ENCODE data around the gene ODAM.
"Not testable (repeated sequence)": the region's sequence is repeated elsewhere in the genome, so short reads cannot be mapped to it uniquely, and the experiment has no call there.

ODAM gene

GRCh38 chr4:70195425-70195824 is at the start of gene ODAM:
ODAM (plus strand) TSS chr4:70195725; CDS start chr4:70196544, 819 bp downstream.
- DNase-seq: no peak

DNA sequence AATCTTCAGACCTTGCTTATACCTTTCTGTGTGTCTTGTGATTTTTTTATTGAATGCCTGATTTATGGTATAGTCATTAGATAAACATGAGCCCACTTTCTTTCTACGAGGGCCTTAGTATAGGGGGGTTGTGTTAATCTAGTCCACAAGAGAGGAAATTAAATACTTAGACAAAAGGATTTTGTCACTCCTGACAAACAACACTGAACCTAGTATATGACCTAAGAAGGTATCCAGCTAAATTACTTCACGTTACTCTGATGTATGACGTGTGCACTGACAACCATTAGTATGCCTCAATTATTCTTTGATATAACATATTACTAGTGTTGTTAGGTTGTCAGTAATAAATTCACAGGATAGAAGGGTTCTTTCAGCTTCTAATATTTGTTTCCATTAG is 44.3 kb upstream of the ODAM start:
- DNase-seq: no peak

GRCh38 chr4:70152088-70152487 is 43.4 kb upstream of the ODAM start:
- DNase-seq: no peak

DNA sequence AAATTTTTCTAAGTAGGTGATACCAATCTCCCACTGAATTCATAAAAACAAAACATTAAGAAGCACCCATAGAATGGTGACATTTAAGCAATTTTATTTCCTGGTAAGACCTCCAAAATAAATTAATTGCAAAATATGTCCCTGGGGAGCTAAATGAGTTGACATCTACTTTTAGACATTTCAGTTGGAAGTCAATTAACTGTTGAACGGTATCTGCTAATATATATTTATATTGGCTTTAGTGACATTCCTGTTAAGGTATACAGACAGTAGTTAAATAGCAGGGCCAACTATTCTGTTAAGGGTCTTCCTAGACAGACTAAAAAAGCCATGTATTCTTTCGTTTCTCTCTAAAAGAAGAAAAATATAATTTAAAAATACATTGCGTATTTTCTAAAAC is 41.6 kb upstream of the ODAM start, which contains the start of gene PRR27:
PRR27 (plus strand) TSS at position 301 of the 400 bp plus-strand sequence. CDS start 139 bp downstream, outside the sequence.
- no peak for DNase-seq

DNA sequence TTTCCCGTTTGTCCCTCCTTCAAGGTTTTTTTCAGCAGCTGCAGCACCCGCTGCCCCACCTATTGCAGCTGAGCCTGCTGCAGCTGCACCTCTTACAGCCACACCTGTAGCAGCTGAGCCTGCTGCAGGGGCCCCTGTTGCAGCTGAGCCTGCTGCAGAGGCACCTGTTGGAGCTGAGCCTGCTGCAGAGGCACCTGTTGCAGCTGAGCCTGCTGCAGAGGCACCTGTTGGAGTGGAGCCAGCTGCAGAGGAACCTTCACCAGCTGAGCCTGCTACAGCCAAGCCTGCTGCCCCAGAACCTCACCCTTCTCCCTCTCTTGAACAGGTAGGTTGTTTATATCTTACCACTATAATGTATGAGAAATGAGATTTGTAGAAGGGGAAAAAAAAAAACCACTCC is 36.9 kb upstream of the ODAM start:
- DNase-seq: no peak

DNA sequence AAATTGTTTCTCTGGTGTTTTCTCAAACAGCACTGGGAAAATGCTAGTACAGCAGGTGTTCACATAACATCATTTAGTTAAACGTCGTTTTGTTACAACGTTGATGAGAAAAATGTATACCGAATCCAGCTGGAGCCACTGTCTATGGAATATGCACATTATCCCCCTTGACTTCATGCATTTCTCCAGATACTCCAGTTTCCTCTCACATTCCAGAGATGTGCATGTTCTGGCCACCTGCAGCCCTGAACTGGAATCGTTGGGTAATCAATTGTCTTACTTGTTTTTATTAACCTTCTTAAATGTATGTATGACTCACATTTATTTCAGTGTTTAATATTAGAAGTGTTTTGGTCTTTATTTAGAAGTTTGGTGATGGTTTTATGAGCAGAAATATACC is 18.4 kb upstream of the ODAM start:
- DNase-seq: no peak

DNA sequence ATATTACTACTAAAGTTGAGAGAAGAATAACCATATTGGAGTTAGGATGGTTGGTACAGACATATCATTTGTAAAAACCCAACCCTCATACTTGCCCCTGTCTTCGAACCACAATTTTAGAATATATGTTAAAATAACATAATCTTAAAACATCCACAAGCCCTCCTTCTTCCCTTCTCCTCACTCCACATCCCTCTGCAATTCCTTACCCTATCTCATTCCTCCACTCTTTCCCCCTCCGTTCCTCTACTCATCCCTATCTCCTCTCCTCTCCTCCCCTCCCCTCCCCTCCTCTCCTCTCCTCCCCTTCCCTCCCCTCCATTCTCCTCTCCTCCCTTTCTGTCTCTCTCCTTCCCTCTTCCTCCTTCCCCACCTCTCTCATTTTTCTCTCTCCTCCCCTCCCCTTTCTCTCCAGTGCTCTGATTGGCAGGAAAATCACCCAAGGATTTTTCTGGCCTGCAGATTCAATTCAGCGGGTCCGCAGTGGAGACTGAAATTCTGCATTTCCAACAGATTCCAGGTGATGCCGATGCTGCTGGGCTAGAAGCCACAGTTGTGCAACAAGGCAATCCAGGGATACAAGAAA is 17.4 kb upstream of the ODAM start:
- DNase-seq: no peak

DNA sequence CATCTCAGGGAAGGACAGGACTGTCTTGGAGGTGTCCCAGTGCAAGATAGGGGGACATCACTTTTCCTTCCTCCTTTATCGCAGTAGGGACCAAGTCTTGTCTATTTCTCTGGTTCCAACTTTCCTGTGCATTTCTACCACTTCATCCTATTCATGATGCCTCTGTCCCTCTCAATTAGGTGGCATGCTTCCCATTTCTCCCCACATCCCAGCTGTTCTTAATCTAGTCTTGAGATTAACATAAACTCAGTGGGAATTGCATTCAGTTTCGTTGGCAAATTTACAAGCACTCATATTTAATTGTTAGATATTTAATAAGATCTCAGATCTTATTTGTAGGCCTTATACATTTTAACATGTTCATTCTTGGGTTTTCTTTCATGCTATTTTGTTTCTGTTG is 15.7 kb upstream of the ODAM start:
- no peak for DNase-seq

DNA sequence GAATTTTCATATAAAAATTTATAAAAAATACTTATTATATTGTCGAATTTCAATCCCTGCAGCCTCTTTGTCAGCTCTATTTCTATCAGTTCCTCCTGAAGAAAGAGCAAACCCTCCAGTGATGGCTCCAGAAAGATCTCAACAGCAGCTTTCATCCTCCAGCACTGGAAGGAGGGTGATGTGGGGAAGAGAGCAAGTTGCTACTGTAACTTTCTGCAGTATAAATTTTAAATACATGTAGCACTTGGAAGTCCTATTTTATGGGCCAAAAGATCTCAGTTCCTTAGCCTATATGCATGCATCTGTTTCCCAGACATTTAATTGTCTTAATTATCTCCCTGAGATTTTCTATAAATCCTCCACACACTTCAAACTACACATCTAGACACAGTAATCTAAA is 13.7 kb upstream of the ODAM start:
- no peak for DNase-seq

DNA sequence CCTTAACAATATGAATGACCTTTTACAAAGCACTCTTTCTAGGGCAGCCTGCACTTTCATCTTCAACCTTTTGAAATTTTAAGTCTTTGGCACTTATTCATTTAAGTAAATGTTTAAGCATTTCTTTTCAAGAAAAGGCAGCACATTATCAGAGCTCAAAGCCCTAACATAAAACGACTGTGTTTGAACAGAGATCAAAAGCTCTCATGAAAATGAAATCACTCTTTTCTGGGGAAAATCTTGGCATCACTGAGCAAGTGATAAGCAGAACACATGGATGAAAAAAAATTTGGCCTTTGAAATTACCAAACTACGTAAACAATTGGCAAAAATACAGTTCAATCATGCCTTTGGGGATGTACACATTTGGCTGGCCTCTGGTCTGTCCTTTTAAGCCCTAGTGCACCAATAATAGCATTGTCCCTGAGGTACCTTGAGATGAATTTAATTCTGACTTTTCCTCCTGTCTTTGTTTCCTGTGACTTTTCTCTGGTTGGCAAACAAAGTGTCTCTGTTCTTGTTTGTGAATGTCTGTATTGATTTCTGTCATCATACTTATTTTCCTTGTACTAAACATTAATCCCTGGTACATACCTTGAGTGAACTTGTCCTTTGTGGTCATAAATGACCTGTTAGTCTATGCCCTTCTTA is 12.9 kb upstream of the ODAM start:
- DNase-seq: no peak

GRCh38 chr4:70183168-70183939 is 12.2 kb upstream of the ODAM start:
- peak; percentile 51 for DNase-seq

- DNase-seq: no peak
These were observed 11.6 kb upstream of the ODAM start for GRCh38 chr4:70183940-70184246.

DNA sequence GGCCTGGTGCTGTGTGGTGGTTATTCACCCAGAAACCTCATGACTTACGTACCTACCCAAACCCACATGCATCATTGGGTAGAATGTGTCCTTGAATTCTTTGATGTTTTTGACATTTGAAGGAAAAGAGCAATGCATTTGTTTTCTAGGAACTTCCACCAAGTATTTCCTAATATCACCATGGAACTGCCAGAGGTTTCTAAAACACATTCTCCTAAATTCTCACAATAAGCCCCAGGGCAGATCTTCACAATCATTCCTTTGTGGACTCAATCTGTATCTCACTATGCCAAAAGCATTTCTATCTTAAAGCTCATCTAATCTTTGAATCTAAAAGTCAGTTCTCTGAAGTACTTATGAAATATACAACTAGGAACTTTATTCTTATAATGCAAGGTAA is 8.3 kb upstream of the ODAM start:
- DNase-seq: no peak

DNA sequence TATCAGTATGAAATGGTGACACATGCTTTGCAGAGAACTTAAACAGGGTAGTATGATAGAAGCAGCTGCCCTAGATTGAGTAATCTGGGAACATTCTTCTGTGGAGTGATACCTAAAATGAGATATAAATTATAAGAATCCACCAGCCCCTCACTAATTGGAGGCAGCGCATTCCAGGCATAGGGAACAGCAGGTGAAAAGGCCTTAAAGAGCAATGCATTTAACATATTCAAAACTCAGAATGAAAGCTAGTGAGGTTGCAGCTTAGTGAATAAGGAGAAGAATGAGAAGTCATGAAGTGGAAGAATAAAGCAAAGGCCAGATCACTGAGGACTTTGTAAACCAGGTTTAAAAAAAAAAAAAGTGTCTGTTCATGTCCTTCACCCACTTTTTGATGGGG is 4.9 kb upstream of the ODAM start:
- DNase-seq: no peak

DNA sequence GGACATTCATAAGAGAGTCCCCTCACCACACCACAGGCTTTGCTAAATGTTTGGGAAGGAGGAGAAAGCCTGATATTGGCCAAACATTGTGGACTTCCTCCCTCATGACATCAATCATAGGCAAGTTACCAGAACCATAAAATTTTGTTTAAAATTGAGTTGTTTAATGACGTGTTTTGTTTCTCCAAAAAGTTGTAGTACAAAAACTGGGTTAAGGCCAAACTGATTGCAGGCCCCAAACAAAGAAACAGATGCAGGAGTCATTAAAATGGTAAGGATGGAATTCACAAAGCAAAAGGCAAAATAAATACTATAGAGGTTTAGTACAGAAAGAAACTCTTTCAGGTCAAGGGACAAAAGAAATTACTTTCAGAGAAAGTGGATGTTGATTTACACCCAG is 3.9 kb upstream of the ODAM start:
- DNase-seq: no peak

DNA sequence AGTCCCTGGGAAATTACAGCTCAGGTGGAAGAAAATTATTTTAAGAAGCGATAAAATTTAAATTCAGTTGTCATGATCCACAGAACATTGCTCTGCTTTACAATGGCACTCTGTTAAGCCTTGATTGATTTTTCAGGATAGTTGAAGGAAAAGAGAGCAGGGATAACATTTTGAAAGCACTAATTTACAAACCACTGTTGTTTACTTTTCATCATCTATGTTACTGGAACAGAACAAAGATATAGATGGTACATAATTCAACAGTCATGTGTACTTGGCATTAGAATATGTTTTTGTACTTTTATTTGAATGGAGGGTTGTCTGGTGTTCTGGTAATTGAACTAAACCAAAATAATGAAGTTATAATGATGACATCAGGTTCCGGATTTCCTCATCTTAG is 2.6 kb upstream of the ODAM start:
- DNase-seq: no peak

- no peak for DNase-seq
These were observed 1.3 kb downstream of the ODAM start for GRCh38 chr4:70196857-70197256.

DNA sequence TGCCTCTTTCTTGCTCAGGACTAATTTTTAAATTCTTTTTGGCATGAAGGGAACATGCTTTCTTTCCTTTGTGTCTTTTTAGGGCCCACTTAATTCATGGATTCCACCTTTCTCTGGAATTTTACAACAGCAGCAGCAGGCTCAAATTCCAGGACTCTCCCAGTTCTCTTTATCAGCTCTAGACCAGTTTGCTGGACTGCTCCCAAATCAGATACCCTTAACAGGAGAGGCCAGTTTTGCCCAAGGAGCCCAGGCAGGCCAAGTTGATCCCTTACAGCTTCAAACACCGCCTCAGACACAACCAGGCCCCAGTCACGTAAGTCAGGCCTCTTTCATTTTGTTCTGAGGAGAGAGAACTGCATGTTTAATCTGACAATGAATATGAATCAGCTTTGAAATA is 2.3 kb downstream of the ODAM start:
- no peak for DNase-seq

DNA sequence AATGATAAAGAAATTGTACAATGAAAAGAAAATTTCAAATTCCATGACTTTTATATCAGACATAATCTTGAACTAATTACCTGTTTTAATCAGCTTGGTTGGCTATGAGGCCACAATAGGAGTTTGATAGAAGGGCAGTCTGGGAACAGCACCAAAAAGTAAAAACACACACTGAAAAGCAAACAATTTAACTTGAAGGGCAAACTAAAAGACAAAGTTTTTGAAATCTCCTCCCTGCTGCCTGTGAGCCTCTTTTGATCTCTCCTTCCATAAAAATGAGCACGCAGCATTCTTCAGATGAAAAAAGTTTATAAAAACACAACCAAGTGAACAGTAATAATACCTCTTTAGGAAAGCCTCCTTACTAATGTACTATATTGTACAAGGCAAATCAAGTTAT is 8.1 kb downstream of the ODAM start:
- no peak for DNase-seq

DNA sequence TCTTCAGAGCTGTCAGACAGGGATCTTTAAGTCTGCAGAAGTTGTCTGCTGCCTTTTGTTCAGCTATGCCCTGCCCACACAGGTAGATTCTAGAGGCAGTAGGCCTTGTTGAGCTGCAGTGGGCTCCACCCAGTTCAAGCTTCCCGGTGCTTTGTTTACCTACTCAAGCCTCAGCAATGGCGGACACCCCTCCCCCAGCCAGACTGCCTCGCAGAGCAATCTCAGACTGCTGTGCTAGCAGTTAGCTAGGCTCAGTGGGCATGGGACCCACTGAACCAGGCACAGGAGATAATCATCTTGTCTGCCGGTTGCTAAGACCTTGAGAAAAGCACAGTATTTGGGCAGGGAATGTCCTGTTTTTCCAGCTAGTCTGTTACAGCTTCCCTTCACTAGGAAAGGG is 17.2 kb downstream of the ODAM start:
- DNase-seq: not testable (repeated sequence)

DNA sequence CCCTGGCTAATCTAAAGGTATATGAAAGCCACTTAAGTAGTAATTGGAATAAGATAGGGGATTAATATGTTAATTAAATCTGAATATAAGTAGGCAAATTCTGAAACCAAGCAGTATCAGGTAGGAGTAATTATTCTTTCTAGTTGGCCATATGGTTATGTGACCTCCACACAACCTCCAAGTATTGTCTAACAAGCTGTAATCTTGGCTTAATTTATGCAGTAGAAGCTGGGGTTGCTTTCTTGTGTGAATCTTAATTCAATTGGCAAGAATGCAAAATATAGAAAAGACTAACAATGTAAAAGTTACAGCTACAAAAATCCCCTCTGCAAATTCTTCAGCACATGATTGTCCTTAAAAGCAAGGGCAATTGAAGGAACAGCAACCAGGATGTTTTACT is 20.6 kb downstream of the ODAM start:
- not testable (repeated sequence) for DNase-seq

- not testable (repeated sequence) for DNase-seq
These were observed 21.0 kb downstream of the ODAM start for GRCh38 chr4:70216550-70216949.

GRCh38 chr4:70221389-70221788 is 25.9 kb downstream of the ODAM start:
- DNase-seq: not testable (repeated sequence)

DNA sequence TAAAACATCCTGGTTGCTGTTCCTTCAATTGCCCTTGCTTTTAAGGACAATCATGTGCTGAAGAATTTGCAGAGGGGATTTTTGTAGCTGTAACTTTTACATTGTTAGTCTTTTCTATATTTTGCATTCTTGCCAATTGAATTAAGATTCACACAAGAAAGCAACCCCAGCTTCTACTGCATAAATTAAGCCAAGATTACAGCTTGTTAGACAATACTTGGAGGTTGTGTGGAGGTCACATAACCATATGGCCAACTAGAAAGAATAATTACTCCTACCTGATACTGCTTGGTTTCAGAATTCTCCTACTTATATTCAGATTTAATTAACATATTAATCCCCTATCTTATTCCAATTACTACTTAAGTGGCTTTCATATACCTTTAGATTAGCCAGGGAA is 26.3 kb downstream of the ODAM start:
- not testable (repeated sequence) for DNase-seq
